BJ (cell line): ENCODE data around the gene UQCRQ. TPM values are rescaled to one million over a fixed set of nuclear protein-coding genes. Genes with fewer than 3 reads are reported as not detected.
"Not testable (repeated sequence)": the region's sequence is repeated elsewhere in the genome, so short reads cannot be mapped to it uniquely, and the experiment has no call there.

ENCODE experiments used
- CTCF ChIA-PET: fragments of 350-600 bp; formaldehyde crosslinking; extraction: SDS; loops from one replicate; lab custom pipeline; 2021; ENCODE audit warnings: antibody characterized with exemption, inconsistent platforms; lab: Yijun Ruan, JAX
- POLR2A ChIA-PET: fragments of 300-600 bp; sonication (Branson Sonifier 250); formaldehyde crosslinking; extraction: SDS; loops from one replicate; lab custom pipeline; 2021; ENCODE audit warnings: antibody characterized with exemption; lab: Charles Lee
- DNase-seq: peaks from one replicate; pipeline ENCODE4 v3.0.0-alpha.2; 2011; ENCODE audit warnings: low read depth
- H3K27me3 ChIP-seq: 2 replicates; pipeline ENCODE4 v1.6.0; 2011; ENCODE audit warnings: low read length; ENCODE audit not compliant: control insufficient read depth, insufficient read depth
- H3K36me3 ChIP-seq: 2 replicates; pipeline ENCODE4 v1.5.1; 2011; ENCODE audit warnings: low read length; ENCODE audit not compliant: control insufficient read depth, insufficient read depth
- H3K4me3 ChIP-seq: 2 replicates; pipeline ENCODE4 v1.5.1; 2011; ENCODE audit warnings: low read depth, mild to moderate bottlenecking, control low read depth, low read length
- polyA plus RNA-seq: library from polyadenylated mRNA; depleted of rRNA; stranded (reverse); fragments of >200 nt; gene quantifications from 2 replicates; pipeline ENCODE4 v1.2.3, GENCODE V29; 2011
- TF ChIP-seq, protein P1 (sequence below): IDR thresholded peaks from 2 replicates; pipeline ENCODE4 v1.5.1; 2011; ENCODE audit warnings: low read depth, mild to moderate bottlenecking, control low read depth, inconsistent platforms, low read length, moderate library complexity; ENCODE audit not compliant: insufficient read depth

UQCRQ gene
- polyA plus RNA-seq, 1 experiment, result 289 TPM

DNA sequence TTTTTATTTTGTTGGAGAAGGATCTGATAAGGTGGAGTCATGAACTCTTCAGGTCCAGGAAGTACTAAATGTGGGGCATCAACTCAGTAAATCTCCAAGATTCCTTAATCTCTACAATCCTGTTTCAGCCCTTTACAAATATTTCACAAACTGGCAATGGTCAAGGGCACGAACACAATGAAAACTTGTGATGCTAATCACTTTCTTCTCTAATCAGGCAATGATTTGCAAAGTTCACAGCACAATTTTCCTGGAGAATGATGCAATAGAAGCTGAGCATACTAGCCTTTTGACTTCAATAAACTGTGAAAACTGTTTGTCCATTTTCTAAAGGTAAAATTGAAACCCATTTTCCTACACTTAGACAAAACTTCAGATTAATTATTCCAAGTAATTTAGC lies 17.1 kb upstream of the UQCRQ start:
- H3K27me3 ChIP-seq, result no peaks in the 10 kb centered on the region
- ChIA-PET POLR2A (no interaction called here), CTCF (interaction anchor here (0.6 to 2.6 kb wide), 6 partner anchors 10 to 301 kb away, joined by 4 to 13 read pairs (median 4); partner anchors contain the start of genes GDF9, SHROOM1 and UQCRQ)
- H3K4me3 ChIP-seq, result no peak overlapping the region
- TF ChIP-seq, protein P1, sequence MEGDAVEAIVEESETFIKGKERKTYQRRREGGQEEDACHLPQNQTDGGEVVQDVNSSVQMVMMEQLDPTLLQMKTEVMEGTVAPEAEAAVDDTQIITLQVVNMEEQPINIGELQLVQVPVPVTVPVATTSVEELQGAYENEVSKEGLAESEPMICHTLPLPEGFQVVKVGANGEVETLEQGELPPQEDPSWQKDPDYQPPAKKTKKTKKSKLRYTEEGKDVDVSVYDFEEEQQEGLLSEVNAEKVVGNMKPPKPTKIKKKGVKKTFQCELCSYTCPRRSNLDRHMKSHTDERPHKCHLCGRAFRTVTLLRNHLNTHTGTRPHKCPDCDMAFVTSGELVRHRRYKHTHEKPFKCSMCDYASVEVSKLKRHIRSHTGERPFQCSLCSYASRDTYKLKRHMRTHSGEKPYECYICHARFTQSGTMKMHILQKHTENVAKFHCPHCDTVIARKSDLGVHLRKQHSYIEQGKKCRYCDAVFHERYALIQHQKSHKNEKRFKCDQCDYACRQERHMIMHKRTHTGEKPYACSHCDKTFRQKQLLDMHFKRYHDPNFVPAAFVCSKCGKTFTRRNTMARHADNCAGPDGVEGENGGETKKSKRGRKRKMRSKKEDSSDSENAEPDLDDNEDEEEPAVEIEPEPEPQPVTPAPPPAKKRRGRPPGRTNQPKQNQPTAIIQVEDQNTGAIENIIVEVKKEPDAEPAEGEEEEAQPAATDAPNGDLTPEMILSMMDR, result no peak
- H3K36me3 ChIP-seq, result no peaks in the 10 kb centered on the region
- no peak for DNase-seq

DNA sequence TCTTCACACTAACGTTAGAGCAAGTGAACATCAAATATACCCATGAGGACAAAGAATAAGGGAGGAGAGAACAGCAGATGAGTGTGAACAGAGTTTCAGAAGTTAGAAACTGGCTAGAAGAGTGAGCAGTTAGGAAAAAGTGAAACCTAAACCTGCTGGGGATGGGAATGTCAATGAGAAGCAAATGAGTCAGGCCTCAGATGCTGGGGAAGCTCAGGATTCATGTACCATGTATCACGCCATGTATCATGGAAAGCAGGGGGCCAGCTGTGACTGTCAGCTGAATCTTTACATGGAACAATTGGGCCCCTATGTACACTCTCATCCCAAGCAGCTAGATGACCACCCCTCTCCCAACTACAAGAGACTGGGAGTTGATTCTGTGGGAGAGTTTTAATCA lies 16.4 kb upstream of the UQCRQ start:
- Histone ChIP-seq H3K36me3 (no peaks in the 10 kb centered on the region), H3K27me3 (no peaks in the 10 kb centered on the region), H3K4me3 (no peak overlapping the region)
- TF ChIP-seq, protein P1, result no peak
- CTCF ChIA-PET, result interaction anchor here (1.3 to 2.6 kb wide), 4 partner anchors 9 to 30 kb away, joined by 5 to 13 read pairs (median 5); partner anchors contain the start of genes GDF9, SHROOM1 and UQCRQ
- POLR2A ChIA-PET, result no interaction called here
- no peak for DNase-seq

DNA sequence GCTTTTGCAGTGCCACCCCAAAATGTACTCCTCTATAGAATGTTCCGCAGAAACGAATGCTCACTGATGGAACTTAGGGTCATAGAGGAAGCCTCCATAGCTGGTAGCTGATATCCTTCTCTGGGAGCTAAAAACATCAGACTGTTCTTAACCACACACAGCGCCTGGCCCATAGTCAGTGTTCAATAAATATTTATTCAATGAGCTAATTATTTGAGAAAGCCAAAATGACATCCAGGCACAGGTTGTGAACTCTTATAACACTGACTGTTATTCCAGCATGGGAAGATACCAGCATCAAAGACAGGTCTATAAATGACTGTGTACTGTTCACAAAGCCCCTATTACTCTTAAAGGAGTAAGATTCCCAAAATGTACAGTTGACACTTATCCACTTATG lies 13.1 kb upstream of the UQCRQ start:
- DNase-seq, result no peak
- Histone ChIP-seq H3K4me3 (no peak overlapping the region), H3K27me3 (no peaks in the 10 kb centered on the region), H3K36me3 (no peaks in the 10 kb centered on the region)
- ChIA-PET CTCF (interaction anchor here (3.5 to 3.7 kb wide), 2 partner anchors 12 to 23 kb away, joined by 13 to 15 read pairs; partner anchors contain the start of genes GDF9, SHROOM1 and UQCRQ), POLR2A (no interaction called here)
- TF ChIP-seq, protein P1, result no peak

DNA sequence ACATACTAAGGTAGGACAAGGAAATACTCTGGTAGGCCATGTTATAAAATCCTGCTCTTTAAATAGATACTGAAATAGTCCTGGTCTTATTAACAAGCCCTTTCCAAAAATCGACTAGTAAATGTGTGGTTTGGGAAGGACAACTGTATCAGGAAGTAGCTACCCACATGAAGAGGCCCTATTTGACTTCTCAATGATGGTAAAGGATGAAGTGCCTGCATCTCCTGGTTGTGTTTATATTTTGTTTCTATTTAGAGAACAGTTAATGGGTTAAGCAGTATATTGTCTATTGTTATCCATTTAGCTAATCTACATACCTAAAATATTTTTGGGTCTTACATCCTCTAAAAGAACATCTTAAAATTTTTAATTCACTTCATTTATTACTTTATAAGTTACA lies 12.7 kb upstream of the UQCRQ start:
- H3K4me3 ChIP-seq, result no peak overlapping the region
- no peaks in the 10 kb centered on the region for H3K27me3 ChIP-seq
- TF ChIP-seq, protein P1, result no peak
- DNase-seq, result no peak
- CTCF ChIA-PET, result interaction anchor here (1.2 to 3.7 kb wide), 3 partner anchors 12 to 29 kb away, joined by 3 to 15 read pairs (median 13); partner anchors contain the start of genes GDF9, SHROOM1 and UQCRQ
- POLR2A ChIA-PET, result no interaction called here
- H3K36me3 ChIP-seq, result no peaks in the 10 kb centered on the region

DNA sequence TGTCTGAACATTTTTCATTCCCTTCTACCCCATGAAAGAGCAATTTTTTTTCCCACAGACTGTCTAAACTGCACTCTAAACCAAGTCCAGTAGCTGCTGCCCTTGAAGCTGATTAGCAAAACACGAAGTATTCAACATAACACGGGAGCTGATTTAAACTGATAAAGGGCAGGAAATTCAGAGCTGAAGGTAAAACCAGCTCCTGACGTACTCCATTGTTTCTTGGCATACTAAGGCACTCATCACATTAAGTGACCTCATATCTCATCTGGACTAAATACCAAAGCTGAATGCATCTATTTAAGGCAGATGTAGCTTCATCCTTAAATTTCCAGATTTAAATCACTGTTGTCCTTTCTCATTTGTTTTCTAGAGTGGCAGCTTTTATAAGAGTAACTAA lies 12.1 kb upstream of the UQCRQ start:
- no peaks in the 10 kb centered on the region for H3K27me3 ChIP-seq
- DNase-seq, result no peak
- no peak overlapping the region for H3K4me3 ChIP-seq
- H3K36me3 ChIP-seq, result no peaks in the 10 kb centered on the region
- CTCF ChIA-PET, result interaction anchor here (0.7 to 3.7 kb wide), 4 partner anchors 11 to 29 kb away, joined by 3 to 15 read pairs (median 8); partner anchors contain the start of genes GDF9, SHROOM1 and UQCRQ
- TF ChIP-seq, protein P1, result no peak
- POLR2A ChIA-PET, result no interaction called here

DNA sequence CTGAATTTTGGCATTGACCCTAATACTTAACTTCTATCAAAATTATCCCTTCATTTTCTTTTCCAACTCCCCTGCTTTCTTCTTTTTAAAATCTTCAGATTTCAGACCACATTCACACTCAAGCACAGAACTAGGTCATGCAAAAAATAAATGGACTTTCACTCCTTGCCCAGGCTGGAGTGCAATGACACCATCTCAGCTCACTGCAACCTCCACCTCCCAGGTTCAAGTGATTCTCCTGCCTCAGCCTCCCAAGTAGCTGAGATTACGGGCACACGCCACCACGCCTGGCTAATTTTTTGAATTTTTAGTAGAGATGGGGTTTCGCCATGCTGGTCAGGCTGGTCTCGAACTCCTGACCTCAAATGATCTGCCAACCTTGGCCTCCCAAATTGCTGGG lies 11.4 kb upstream of the UQCRQ start:
- H3K4me3 ChIP-seq, H3K36me3 ChIP-seq, DNase-seq, POLR2A ChIA-PET, H3K27me3 ChIP-seq: not testable (repeated sequence)
- CTCF ChIA-PET, result interaction anchor here (0.6 to 3.7 kb wide), 5 partner anchors 11 to 44 kb away, joined by 3 to 15 read pairs (median 3); partner anchors contain the start of genes GDF9, SHROOM1 and UQCRQ
